NK-92 (cell line): ENCODE results near the gene PTPRO.

Experiments
- DNase-seq: peaks from one replicate; lab custom pipeline; 2025; ENCODE audit not compliant: unreplicated experiment; lab: John Stamatoyannopoulos, UW

PTPRO gene

GRCh38 chr12:15346488-15346887 is 24.2 kb downstream of the PTPRO start:
- DNase-seq, result no peak

- no peak for DNase-seq
Measured at GRCh38 chr12:15350643-15351042, 28.3 kb downstream of the PTPRO start.

GRCh38 chr12:15355766-15356165 is 33.5 kb downstream of the PTPRO start:
- DNase-seq, result no peak

- no peak for DNase-seq
Measured at GRCh38 chr12:15356951-15357364, 34.6 kb downstream of the PTPRO start.

GRCh38 chr12:15364221-15365160 is 42.2 kb downstream of the PTPRO start:
- DNase-seq, result no peak

- DNase-seq, result no peak
Measured at GRCh38 chr12:15368812-15369211, 46.5 kb downstream of the PTPRO start.

GRCh38 chr12:15372352-15372751 is 50.0 kb downstream of the PTPRO start:
- no peak for DNase-seq

- no peak for DNase-seq
Measured at GRCh38 chr12:15387772-15388171, 65.5 kb downstream of the PTPRO start.

GRCh38 chr12:15389561-15389960 is 67.3 kb downstream of the PTPRO start:
- DNase-seq, result no peak

- DNase-seq, result no peak
Measured at GRCh38 chr12:15393037-15393436, 70.7 kb downstream of the PTPRO start.

- DNase-seq, result no peak
Measured at GRCh38 chr12:15393995-15394394, 71.7 kb downstream of the PTPRO start.

- DNase-seq, result no peak
Measured at GRCh38 chr12:15404485-15404884, 82.2 kb downstream of the PTPRO start.

- DNase-seq, result no peak
Measured at GRCh38 chr12:15405606-15406005, 83.3 kb downstream of the PTPRO start.

- no peak for DNase-seq
Measured at GRCh38 chr12:15407025-15407424, 84.7 kb downstream of the PTPRO start.

GRCh38 chr12:15411842-15412241 is 89.5 kb downstream of the PTPRO start:
- DNase-seq, result no peak

GRCh38 chr12:15417691-15418090 is 95.4 kb downstream of the PTPRO start:
- no peak for DNase-seq

GRCh38 chr12:15423629-15424028 is 101.3 kb downstream of the PTPRO start:
- DNase-seq, result no peak

- DNase-seq, result no peak
Measured at GRCh38 chr12:15427913-15428312, 105.6 kb downstream of the PTPRO start.

GRCh38 chr12:15428632-15429031 is 106.3 kb downstream of the PTPRO start:
- no peak for DNase-seq

- no peak for DNase-seq
Measured at GRCh38 chr12:15429262-15429661, 107.0 kb downstream of the PTPRO start.

GRCh38 chr12:15435597-15435996 is 113.3 kb downstream of the PTPRO start:
- DNase-seq, result no peak

- DNase-seq, result no peak
Measured at GRCh38 chr12:15439459-15439858, 117.2 kb downstream of the PTPRO start.

GRCh38 chr12:15443050-15443449 is 120.7 kb downstream of the PTPRO start:
- DNase-seq, result no peak
